Muscle layer of duodenum (tissue), 2 donors: ENCODE results near the gene SYNPO.

ENCODE experiments used
- H3K27ac ChIP-seq: one replicate; pipeline ENCODE4 v1.7.0; 2013; ENCODE audit warnings: mild to moderate bottlenecking, low read length
- H3K27me3 ChIP-seq: one replicate; pipeline ENCODE4 v1.7.0; 2013; ENCODE audit warnings: low read depth, mild to moderate bottlenecking, control low read depth, low read length
- H3K36me3 ChIP-seq, 2 donors: one replicate each; pipeline ENCODE4 v1.7.0; 2013; ENCODE audit warnings: low read length in 2 of 2, control low read depth in 1 of 2, mild to moderate bottlenecking in 1 of 2; ENCODE audit not compliant: insufficient read depth in 2 of 2, control insufficient read depth in 1 of 2
- H3K4me1 ChIP-seq, 2 donors: one replicate each; pipeline ENCODE4 v1.7.0; 2013; ENCODE audit warnings: low read length in 2 of 2, mild to moderate bottlenecking in 2 of 2, control low read depth in 1 of 2, moderate library complexity in 1 of 2; ENCODE audit not compliant: insufficient read depth in 2 of 2, control insufficient read depth in 1 of 2
- H3K4me3 ChIP-seq, 2 donors: one replicate each; pipeline ENCODE4 v1.7.0; 2013; ENCODE audit warnings: low read length in 2 of 2, low read depth in 1 of 2, mild to moderate bottlenecking in 1 of 2
- H3K9me3 ChIP-seq, 2 donors: one replicate each; pipeline ENCODE4 v1.7.0; 2013; ENCODE audit warnings: low read length in 2 of 2, control low read depth in 1 of 2, mild to moderate bottlenecking in 1 of 2; ENCODE audit not compliant: control insufficient read depth in 1 of 2
- donor health status: healthy.

SYNPO gene

GRCh38 chr5:150640311-150641005 lies at the start of gene SYNPO:
Gene SYNPO, plus strand, starts transcription at chr5:150640660. Its CDS starts 7,616 bp downstream, at chr5:150648276.
- H3K27me3 ChIP-seq = no peaks in the 10 kb centered on the region
- no peaks in the 10 kb centered on the region for H3K9me3 ChIP-seq
- peaks cover 51 to 85% of the 10 kb centered on the region in 2 donors for H3K4me1 ChIP-seq
- H3K27ac ChIP-seq = peak within 1 kb of the TSS; percentile 62
- peak within 1 kb of the TSS; percentile 1 to 42 for H3K4me3 ChIP-seq
- no peaks in the 10 kb centered on the region for H3K36me3 ChIP-seq

- Histone ChIP-seq H3K27ac (no peak overlapping the region), H3K4me1 (peaks cover 19 to 33% of the 10 kb centered on the region in 2 donors), H3K4me3 (no peak overlapping the region), H3K9me3 (no peaks in the 10 kb centered on the region), H3K36me3 (no peaks in the 10 kb centered on the region), H3K27me3 (no peaks in the 10 kb centered on the region)
Observed at GRCh38 chr5:150590979-150591695, 49.3 kb upstream of the SYNPO start.

- Histone ChIP-seq H3K4me3 (no peak overlapping the region), H3K27me3 (no peaks in the 10 kb centered on the region), H3K36me3 (no peaks in the 10 kb centered on the region), H3K27ac (no peak overlapping the region), H3K9me3 (no peaks in the 10 kb centered on the region), H3K4me1 (peaks cover 19 to 33% of the 10 kb centered on the region in 2 donors)
Observed at GRCh38 chr5:150593593-150593992, 46.9 kb upstream of the SYNPO start.

GRCh38 chr5:150593996-150594395 lies 46.5 kb upstream of the SYNPO start:
- peaks cover 19 to 33% of the 10 kb centered on the region in 2 donors for H3K4me1 ChIP-seq
- no peak overlapping the region for H3K27ac ChIP-seq

GRCh38 chr5:150595466-150596031 lies 44.9 kb upstream of the SYNPO start:
- Histone ChIP-seq H3K4me3 (no peak overlapping the region), H3K4me1 (peaks cover 17 to 32% of the 10 kb centered on the region in 2 donors), H3K9me3 (no peaks in the 10 kb centered on the region), H3K27me3 (no peaks in the 10 kb centered on the region), H3K27ac (no peak overlapping the region), H3K36me3 (no peaks in the 10 kb centered on the region)

More at GRCh38 chr5:150593996-150594395, 46.5 kb upstream of the SYNPO start:
- Histone ChIP-seq H3K9me3 (no peaks in the 10 kb centered on the region), H3K4me3 (no peak overlapping the region), H3K27me3 (no peaks in the 10 kb centered on the region), H3K36me3 (no peaks in the 10 kb centered on the region)

- Histone ChIP-seq H3K36me3 (no peaks in the 10 kb centered on the region), H3K4me3 (no peak overlapping the region), H3K27ac (no peak overlapping the region), H3K4me1 (peaks cover 14 to 24% of the 10 kb centered on the region in 2 donors), H3K27me3 (no peaks in the 10 kb centered on the region), H3K9me3 (no peaks in the 10 kb centered on the region)
Observed at GRCh38 chr5:150596313-150596712, 44.1 kb upstream of the SYNPO start.

GRCh38 chr5:150596826-150597225 lies 43.6 kb upstream of the SYNPO start:
- Histone ChIP-seq H3K9me3 (no peaks in the 10 kb centered on the region), H3K27me3 (no peaks in the 10 kb centered on the region), H3K4me1 (peaks cover 14 to 19% of the 10 kb centered on the region in 2 donors), H3K4me3 (no peak overlapping the region), H3K27ac (no peak overlapping the region), H3K36me3 (no peaks in the 10 kb centered on the region)

- H3K27me3 ChIP-seq = no peaks in the 10 kb centered on the region
- no peak overlapping the region for H3K4me3 ChIP-seq
- no peaks in the 10 kb centered on the region for H3K36me3 ChIP-seq
- no peaks in the 10 kb centered on the region for H3K9me3 ChIP-seq
- peaks cover 14 to 19% of the 10 kb centered on the region in 2 donors for H3K4me1 ChIP-seq
- no peak overlapping the region for H3K27ac ChIP-seq
Observed at GRCh38 chr5:150598006-150598405, 42.5 kb upstream of the SYNPO start.

- Histone ChIP-seq H3K27me3 (no peaks in the 10 kb centered on the region), H3K4me3 (no peak overlapping the region), H3K4me1 (peaks cover 12 to 19% of the 10 kb centered on the region in 2 donors), H3K36me3 (no peaks in the 10 kb centered on the region), H3K27ac (no peak overlapping the region), H3K9me3 (no peaks in the 10 kb centered on the region)
Observed at GRCh38 chr5:150598821-150599273, 41.6 kb upstream of the SYNPO start.

- Histone ChIP-seq H3K4me3 (no peak overlapping the region), H3K27me3 (no peaks in the 10 kb centered on the region), H3K4me1 (peaks cover 11 to 15% of the 10 kb centered on the region in 2 donors), H3K36me3 (no peaks in the 10 kb centered on the region), H3K9me3 (no peaks in the 10 kb centered on the region), H3K27ac (no peak overlapping the region)
Observed at GRCh38 chr5:150599281-150599680, 41.2 kb upstream of the SYNPO start.

- H3K27me3 ChIP-seq = no peaks in the 10 kb centered on the region
- peaks cover 11% of the 10 kb centered on the region in 2 donors for H3K4me1 ChIP-seq
- no peak overlapping the region for H3K4me3 ChIP-seq
- no peaks in the 10 kb centered on the region for H3K9me3 ChIP-seq
- no peak overlapping the region for H3K27ac ChIP-seq
- no peaks in the 10 kb centered on the region for H3K36me3 ChIP-seq
Observed at GRCh38 chr5:150599917-150600511, 40.4 kb upstream of the SYNPO start.
